Stimulated activated CD4-positive, alpha-beta T cell treated with anti-CD3 and anti-CD28 coated beads, Interleukin-4, amount 100 ng/mL, for 24 hours (primary cell): ENCODE measurements around the gene VGLL1.

Experiments
- DNase-seq: peaks from one replicate; pipeline ENCODE4 v3.0.0-alpha.2; 2020

VGLL1 gene

GRCh38 chrX:136531951-136532350, at the start of gene VGLL1:
TSS of gene VGLL1 (plus strand) at chrX:136532215. CDS start at chrX:136536021, 3,806 bp downstream.
- DNase-seq: no peak

GRCh38 chrX:136487647-136488046, 44.4 kb upstream of the VGLL1 start, which contains the start of gene BRS3:
TSS of gene BRS3 (plus strand) at chrX:136487947. CDS start at chrX:136488115, 168 bp downstream.
- DNase-seq: no peak

- no peak for DNase-seq
Observed at GRCh38 chrX:136488706-136489105, 43.3 kb upstream of the VGLL1 start.

- no peak for DNase-seq
Observed at GRCh38 chrX:136491832-136492231, 40.2 kb upstream of the VGLL1 start.

GRCh38 chrX:136493011-136493410, 39.0 kb upstream of the VGLL1 start:
- DNase-seq: no peak

GRCh38 chrX:136495043-136495442, 37.0 kb upstream of the VGLL1 start:
- no peak for DNase-seq

- no peak for DNase-seq
Observed at GRCh38 chrX:136496186-136496763, 35.7 kb upstream of the VGLL1 start.

GRCh38 chrX:136496764-136497555, 35.1 kb upstream of the VGLL1 start:
- peak; percentile 86 for DNase-seq

GRCh38 chrX:136497556-136498052, 34.4 kb upstream of the VGLL1 start, which contains the start of gene HTATSF1:
TSS of gene HTATSF1 (plus strand) at chrX:136497592. CDS start at chrX:136497685, 93 bp downstream.
- DNase-seq: no peak

GRCh38 chrX:136519069-136519468, 12.9 kb upstream of the VGLL1 start:
- no peak for DNase-seq

- no peak for DNase-seq
Observed at GRCh38 chrX:136523770-136524169, 8.2 kb upstream of the VGLL1 start.

GRCh38 chrX:136525738-136526606, 6.0 kb upstream of the VGLL1 start:
- DNase-seq: no peak

GRCh38 chrX:136528645-136529315, 3.2 kb upstream of the VGLL1 start:
- DNase-seq: no peak

GRCh38 chrX:136529795-136530194, 2.2 kb upstream of the VGLL1 start:
- no peak for DNase-seq

- no peak for DNase-seq
Observed at GRCh38 chrX:136534131-136534530, 2.1 kb downstream of the VGLL1 start.

- no peak for DNase-seq
Observed at GRCh38 chrX:136538811-136539210, 6.8 kb downstream of the VGLL1 start.

- no peak for DNase-seq
Observed at GRCh38 chrX:136540226-136540625, 8.2 kb downstream of the VGLL1 start.

- DNase-seq: no peak
Observed at GRCh38 chrX:136541294-136541693, 9.3 kb downstream of the VGLL1 start.

- DNase-seq: no peak
Observed at GRCh38 chrX:136542281-136542680, 10.3 kb downstream of the VGLL1 start.

GRCh38 chrX:136546371-136546781, 14.4 kb downstream of the VGLL1 start:
- no peak for DNase-seq

GRCh38 chrX:136549226-136549625, 17.2 kb downstream of the VGLL1 start:
- DNase-seq: no peak

GRCh38 chrX:136551410-136551809, 19.4 kb downstream of the VGLL1 start:
- DNase-seq: no peak

GRCh38 chrX:136555694-136556093, 23.7 kb downstream of the VGLL1 start:
- DNase-seq: no peak
